Measurements from ENCODE around the gene CCDC63. TPM values are rescaled to one million over a fixed set of nuclear protein-coding genes. Genes with fewer than 3 reads are reported as not detected.

Gene CCDC63
- 0.50 TPM for polyA plus RNA-seq (2013, experiment 1 of 2)
- 0.82 TPM for polyA plus RNA-seq (2013, experiment 2 of 2)

DNA sequence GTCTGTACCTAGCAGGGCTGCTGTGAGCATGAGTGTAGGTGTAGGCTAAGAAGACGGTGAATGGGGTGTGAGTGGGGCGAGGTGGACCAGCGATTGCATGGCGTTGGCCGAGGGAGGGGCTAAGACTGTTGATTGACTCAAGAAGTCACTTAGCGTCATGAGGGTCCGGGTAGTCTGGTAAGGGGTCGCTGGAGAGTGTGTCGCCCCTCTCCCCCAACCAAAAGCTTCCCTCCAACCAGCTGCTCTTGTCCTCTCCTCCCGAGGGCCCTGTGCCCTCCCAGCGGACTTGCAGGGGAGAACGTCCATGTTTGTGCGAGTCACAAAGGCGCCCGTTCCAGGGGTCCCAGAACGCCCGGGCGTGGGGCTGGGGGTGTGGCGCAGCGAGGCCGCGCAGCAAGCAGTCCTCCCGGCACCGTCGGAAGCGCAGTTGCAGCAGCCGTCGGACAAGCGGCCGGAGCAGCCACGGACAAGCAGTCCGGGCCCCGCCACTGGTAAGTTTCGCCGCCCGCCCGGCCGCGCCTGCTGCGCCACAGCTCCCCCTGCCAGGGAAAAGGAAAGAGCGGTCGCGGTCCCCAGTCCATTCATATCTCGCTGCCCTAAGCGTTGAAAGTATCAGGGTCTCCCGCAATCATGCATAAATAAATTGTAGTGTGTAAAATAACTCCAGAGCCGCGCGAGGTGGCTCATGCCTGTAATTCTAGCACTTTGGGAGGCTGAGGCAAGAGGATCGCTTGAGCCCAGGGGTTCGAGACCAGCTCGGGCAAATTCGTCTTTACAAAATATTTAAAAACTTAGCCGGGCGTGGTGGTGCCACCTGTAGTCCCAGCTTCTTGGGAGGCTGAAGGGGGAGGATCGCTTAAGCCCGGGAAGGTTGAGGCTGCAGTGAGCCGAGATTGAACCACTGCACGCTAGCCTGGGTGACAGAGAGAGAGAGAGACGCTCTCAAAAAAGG is at the start of gene CCDC63:
Gene CCDC63 (plus strand): TSS at position 373 of the 952 bp plus-strand sequence. CDS start 5,968 bp downstream, outside the sequence.
- WGBS: 16% methylated on average over 60 of the region's 60 CpGs
- peak within 1 kb of the TSS; percentile 53; the same call in 1 of the 2 replicates for H3K27ac ChIP-seq (ENCODE audit: low read depth, low read length)
- H3K4me1 ChIP-seq (ENCODE audit: insufficient read depth, low read length): peaks cover 2% of the 10 kb centered on the region; the same call in 1 of the 2 replicates
- no peaks in the 10 kb centered on the region for H3K36me3 ChIP-seq (ENCODE audit: insufficient read depth, low read length)
- peak within 1 kb of the TSS; percentile 64 for H3K4me3 ChIP-seq (ENCODE audit: low read length)
- H3K9me3 ChIP-seq (ENCODE audit: insufficient read depth, low read depth, low read length): no peaks in the 10 kb centered on the region
- H3K9ac ChIP-seq (ENCODE audit: low read depth, low read length): peak within 1 kb of the TSS; percentile 68
- no peaks in the 10 kb centered on the region for H3K27me3 ChIP-seq (ENCODE audit: insufficient read depth, low read length)

DNA sequence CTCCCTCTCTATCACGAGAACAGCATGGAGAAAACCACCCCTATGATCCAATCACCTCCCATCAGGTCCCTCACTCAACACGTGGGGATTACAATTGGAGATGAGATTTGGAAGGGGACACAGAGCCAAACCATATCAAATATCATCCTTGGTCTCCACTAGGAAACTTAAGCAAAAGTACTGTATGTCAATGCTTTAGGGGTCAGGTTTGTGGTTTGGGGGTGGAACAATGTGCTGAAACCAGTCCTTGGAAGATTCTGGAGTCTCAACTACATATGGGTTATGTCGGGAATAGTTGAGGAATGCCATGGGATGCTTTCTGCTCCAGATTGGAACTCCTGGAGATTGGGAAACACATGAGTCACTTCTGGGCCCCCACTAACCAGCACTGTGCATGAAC is 48.3 kb upstream of the CCDC63 start:
- WGBS: 89% methylated on average over 3 of the region's 3 CpGs
- Histone ChIP-seq H3K4me1 (ENCODE audit: insufficient read depth, low read length) (no peaks in the 10 kb centered on the region), H3K9me3 (ENCODE audit: insufficient read depth, low read depth, low read length) (peaks cover 4% of the 10 kb centered on the region; the same call in 1 of the 2 replicates), H3K36me3 (ENCODE audit: insufficient read depth, low read length) (no peaks in the 10 kb centered on the region), H3K9ac (ENCODE audit: low read depth, low read length) (no peak overlapping the region), H3K27me3 (ENCODE audit: insufficient read depth, low read length) (no peaks in the 10 kb centered on the region), H3K27ac (ENCODE audit: low read depth, low read length) (no peak overlapping the region), H3K4me3 (ENCODE audit: low read length) (no peak overlapping the region)

DNA sequence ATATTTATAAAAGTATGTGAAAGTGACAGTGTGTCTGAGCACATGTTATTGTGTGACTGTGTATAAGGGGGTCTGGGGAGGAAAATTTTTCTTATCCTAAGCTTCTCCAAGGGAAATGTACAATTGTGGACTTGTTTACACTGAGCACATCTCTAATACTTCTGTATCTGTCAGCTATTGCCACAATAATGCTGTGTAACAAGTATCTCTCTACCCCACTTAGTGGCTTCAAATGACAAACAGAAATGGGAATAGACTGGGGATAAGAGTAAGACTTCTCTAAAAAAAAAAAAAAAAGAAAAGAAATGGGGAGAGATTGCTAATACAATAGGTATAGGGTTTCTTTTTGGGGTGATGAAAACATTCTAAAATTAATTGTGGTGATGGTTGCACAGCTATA is 44.3 kb upstream of the CCDC63 start:
- no peak overlapping the region for H3K9ac ChIP-seq (ENCODE audit: low read depth, low read length)
- no peaks in the 10 kb centered on the region for H3K36me3 ChIP-seq (ENCODE audit: insufficient read depth, low read length)
- H3K27me3 ChIP-seq (ENCODE audit: insufficient read depth, low read length): no peaks in the 10 kb centered on the region
- H3K27ac ChIP-seq (ENCODE audit: low read depth, low read length): no peak overlapping the region
- peaks cover 10% of the 10 kb centered on the region; the same call in 1 of the 2 replicates for H3K9me3 ChIP-seq (ENCODE audit: insufficient read depth, low read depth, low read length)
- H3K4me3 ChIP-seq (ENCODE audit: low read length): no peak overlapping the region
- no peaks in the 10 kb centered on the region; the same call in 1 of the 2 replicates for H3K4me1 ChIP-seq (ENCODE audit: insufficient read depth, low read length)

DNA sequence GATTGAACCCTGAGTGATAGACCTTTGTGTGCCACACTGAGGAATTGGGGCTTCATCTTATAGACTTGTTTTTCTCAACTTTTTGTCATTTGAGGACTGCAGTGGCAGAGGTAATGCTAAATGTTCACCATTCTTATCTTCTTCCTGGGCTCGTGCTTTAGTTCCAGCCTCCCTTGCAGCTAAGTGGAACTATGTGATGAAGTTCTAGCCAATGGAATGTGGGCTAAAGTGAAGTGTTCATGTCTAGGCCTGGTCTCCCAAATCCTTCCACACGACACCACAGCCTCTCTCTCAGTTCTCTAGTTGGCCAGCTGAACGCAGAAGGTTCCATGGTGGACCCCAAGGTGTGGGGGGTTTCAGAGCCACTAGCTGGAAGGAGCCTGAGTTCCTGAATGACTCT is 42.4 kb upstream of the CCDC63 start:
- Histone ChIP-seq H3K4me1 (ENCODE audit: insufficient read depth, low read length) (no peaks in the 10 kb centered on the region; the same call in 1 of the 2 replicates), H3K27me3 (ENCODE audit: insufficient read depth, low read length) (no peaks in the 10 kb centered on the region), H3K9me3 (ENCODE audit: insufficient read depth, low read depth, low read length) (peaks cover 10% of the 10 kb centered on the region; the same call in 1 of the 2 replicates), H3K9ac (ENCODE audit: low read depth, low read length) (no peak overlapping the region), H3K36me3 (ENCODE audit: insufficient read depth, low read length) (no peaks in the 10 kb centered on the region), H3K27ac (ENCODE audit: low read depth, low read length) (no peak overlapping the region), H3K4me3 (ENCODE audit: low read length) (no peak overlapping the region)
- WGBS: 80% methylated on average over 3 of the region's 3 CpGs

DNA sequence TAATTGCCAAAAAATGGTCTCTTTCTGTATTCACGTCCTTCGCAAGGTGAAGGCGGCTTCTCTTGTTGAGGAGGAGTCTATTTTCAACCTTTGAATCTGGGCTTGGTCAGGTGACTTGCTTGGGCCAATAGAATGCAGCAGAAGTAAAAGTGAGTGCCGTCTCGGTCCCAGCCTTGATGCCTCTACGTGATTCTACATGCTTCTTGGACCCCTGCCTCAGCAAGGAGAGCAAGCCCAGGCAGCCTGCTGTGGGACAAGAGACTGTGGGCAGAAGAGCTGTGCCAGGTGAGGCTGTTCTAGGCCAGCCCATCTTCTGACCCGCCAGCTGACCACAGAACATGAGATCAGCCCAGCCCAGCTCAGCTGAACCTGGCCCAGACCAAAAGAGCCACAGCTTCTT is 39.1 kb upstream of the CCDC63 start:
- Histone ChIP-seq H3K9me3 (ENCODE audit: insufficient read depth, low read depth, low read length) (peaks cover 6% of the 10 kb centered on the region; the same call in 1 of the 2 replicates), H3K36me3 (ENCODE audit: insufficient read depth, low read length) (no peaks in the 10 kb centered on the region), H3K4me1 (ENCODE audit: insufficient read depth, low read length) (peaks cover 5% of the 10 kb centered on the region; the same call in 1 of the 2 replicates), H3K4me3 (ENCODE audit: low read length) (no peak overlapping the region), H3K27ac (ENCODE audit: low read depth, low read length) (no peak overlapping the region), H3K9ac (ENCODE audit: low read depth, low read length) (no peak overlapping the region), H3K27me3 (ENCODE audit: insufficient read depth, low read length) (peaks cover 15% of the 10 kb centered on the region)
- WGBS: 79% methylated on average over 7 of the region's 7 CpGs

DNA sequence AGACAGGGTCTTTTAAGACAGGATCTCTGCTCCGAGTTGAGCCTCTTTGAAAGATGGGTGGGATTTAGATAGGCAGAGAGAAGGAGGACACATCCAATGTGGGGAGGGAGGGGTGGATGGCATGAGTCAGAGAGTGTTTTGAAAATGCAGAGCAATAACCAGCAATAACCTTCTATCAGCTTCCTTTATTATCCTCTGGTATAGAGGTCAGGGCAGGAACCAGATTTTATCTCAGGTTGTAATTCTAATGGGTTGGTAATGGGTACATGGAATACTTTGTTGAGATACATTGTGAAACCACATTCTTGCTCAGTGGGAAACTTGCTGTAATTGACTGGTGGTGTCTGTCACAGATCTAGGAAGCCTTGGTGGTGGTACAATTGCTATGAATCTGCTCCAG is 37.6 kb upstream of the CCDC63 start:
- no peak overlapping the region for H3K4me3 ChIP-seq (ENCODE audit: low read length)
- H3K27me3 ChIP-seq (ENCODE audit: insufficient read depth, low read length): peaks cover 30% of the 10 kb centered on the region
- 45% methylated on average over 1 of the region's 1 CpG for WGBS
- 0 out of 2 replicates have a peak, but pooled peaks cover 6% of the 10 kb centered on the region for H3K9me3 ChIP-seq (ENCODE audit: insufficient read depth, low read depth, low read length)
- no peak overlapping the region for H3K9ac ChIP-seq (ENCODE audit: low read depth, low read length)
- H3K4me1 ChIP-seq (ENCODE audit: insufficient read depth, low read length): peaks cover 5% of the 10 kb centered on the region; the same call in 1 of the 2 replicates
- no peaks in the 10 kb centered on the region for H3K36me3 ChIP-seq (ENCODE audit: insufficient read depth, low read length)
- H3K27ac ChIP-seq (ENCODE audit: low read depth, low read length): no peak overlapping the region

DNA sequence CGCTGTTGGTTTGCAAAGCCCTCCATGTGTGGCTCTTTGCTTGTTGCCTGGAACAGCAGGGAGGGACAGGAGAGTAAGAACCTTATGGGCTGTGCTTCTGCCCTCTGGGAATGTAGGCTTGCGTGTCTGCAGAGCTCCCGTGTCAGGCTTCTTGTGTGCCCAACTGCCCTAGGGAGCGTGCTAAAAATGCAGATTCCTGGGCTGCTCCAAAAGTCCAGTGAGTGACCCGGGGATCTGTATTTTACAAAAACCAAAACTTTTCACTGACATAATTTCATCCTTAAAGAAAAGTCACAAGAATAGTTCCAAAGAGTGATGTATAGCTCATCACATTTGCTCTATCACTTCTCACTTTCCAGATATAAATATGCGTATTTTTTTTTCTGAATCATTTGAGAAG is 34.8 kb upstream of the CCDC63 start:
- peaks cover 57% of the 10 kb centered on the region for H3K27me3 ChIP-seq (ENCODE audit: insufficient read depth, low read length)
- H3K4me3 ChIP-seq (ENCODE audit: low read length): no peak overlapping the region
- 56% methylated on average over 6 of the region's 6 CpGs for WGBS
- no peak overlapping the region for H3K27ac ChIP-seq (ENCODE audit: low read depth, low read length)
- no peaks in the 10 kb centered on the region for H3K36me3 ChIP-seq (ENCODE audit: insufficient read depth, low read length)
- no peaks in the 10 kb centered on the region for H3K9me3 ChIP-seq (ENCODE audit: insufficient read depth, low read depth, low read length)
- no peak overlapping the region for H3K9ac ChIP-seq (ENCODE audit: low read depth, low read length)
- peaks cover 18% of the 10 kb centered on the region; the same call in 1 of the 2 replicates for H3K4me1 ChIP-seq (ENCODE audit: insufficient read depth, low read length)

DNA sequence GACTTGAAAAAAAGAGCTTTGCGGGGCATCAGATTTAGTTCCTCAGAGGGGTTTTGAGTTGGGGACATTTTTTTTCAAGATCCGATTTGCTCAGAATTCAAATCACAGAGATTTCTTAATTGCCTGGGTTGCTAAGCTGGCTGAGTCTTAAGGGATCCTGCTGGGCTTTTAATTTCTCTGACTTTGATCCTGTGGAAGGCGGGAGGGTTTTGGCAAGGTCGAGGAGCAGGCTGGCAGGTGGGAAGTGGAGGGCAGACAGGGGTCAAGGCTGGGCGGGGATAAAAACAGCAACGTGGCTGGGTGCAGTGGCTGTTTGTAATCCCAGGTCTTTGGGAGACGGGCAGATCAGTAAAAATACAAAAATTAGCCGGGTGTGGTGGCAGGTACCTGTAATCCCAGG is 33.5 kb upstream of the CCDC63 start:
- H3K4me3 ChIP-seq (ENCODE audit: low read length): no peak overlapping the region
- no peaks in the 10 kb centered on the region for H3K36me3 ChIP-seq (ENCODE audit: insufficient read depth, low read length)
- WGBS: 8% methylated on average over 8 of the region's 8 CpGs
- H3K9me3 ChIP-seq (ENCODE audit: insufficient read depth, low read depth, low read length): no peaks in the 10 kb centered on the region
- H3K27ac ChIP-seq (ENCODE audit: low read depth, low read length): no peak overlapping the region
- no peak overlapping the region for H3K9ac ChIP-seq (ENCODE audit: low read depth, low read length)
- peaks cover 57% of the 10 kb centered on the region for H3K27me3 ChIP-seq (ENCODE audit: insufficient read depth, low read length)
- H3K4me1 ChIP-seq (ENCODE audit: insufficient read depth, low read length): peaks cover 19% of the 10 kb centered on the region; the same call in 1 of the 2 replicates

DNA sequence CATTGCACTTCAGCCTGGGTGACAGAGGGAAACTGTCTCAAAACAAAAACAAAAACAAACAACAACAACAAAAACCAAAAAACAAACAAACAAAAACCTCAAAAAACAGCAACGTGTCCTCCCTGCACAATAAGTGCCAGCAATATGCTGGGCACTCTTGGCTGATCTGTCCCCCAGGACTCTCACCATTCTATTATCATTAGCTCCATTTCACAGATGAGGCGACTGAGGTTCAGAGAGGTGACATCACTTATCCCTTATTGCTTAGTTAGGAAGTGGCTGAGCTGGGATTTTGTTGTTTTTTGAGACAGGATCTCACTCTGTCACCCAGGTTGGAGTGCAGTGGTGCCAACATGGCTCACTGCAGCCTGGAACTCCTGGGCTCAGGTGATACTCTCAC is 33.0 kb upstream of the CCDC63 start:
- Histone ChIP-seq H3K27me3 (ENCODE audit: insufficient read depth, low read length) (peaks cover 57% of the 10 kb centered on the region), H3K27ac (ENCODE audit: low read depth, low read length) (no peak overlapping the region), H3K36me3 (ENCODE audit: insufficient read depth, low read length) (no peaks in the 10 kb centered on the region), H3K9me3 (ENCODE audit: insufficient read depth, low read depth, low read length) (no peaks in the 10 kb centered on the region), H3K4me3 (ENCODE audit: low read length) (no peak overlapping the region), H3K4me1 (ENCODE audit: insufficient read depth, low read length) (peaks cover 19% of the 10 kb centered on the region; the same call in 1 of the 2 replicates), H3K9ac (ENCODE audit: low read depth, low read length) (no peak overlapping the region)
- WGBS: 47% methylated on average over 1 of the region's 2 CpGs

DNA sequence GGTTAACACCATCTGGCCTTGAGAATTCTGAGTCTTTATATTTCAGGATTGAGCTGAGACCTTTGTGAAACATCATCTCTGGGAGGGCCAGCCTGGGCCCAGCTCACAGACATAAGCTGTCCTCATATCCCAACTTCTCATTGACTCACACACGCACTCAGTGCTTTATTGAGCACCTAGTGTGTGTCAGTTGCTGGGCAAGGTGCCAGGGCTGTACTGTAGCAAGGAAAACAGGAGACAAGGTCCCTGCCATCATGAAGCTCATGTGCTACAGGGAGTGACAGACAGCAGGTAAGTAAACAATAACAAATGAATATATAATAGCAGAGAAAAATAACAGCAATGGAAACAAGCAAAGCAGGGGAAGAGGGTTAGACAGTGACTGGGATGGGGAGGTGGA is 30.5 kb upstream of the CCDC63 start:
- Histone ChIP-seq H3K4me1 (ENCODE audit: insufficient read depth, low read length) (peaks cover 19% of the 10 kb centered on the region; the same call in 1 of the 2 replicates), H3K4me3 (ENCODE audit: low read length) (no peak overlapping the region), H3K27ac (ENCODE audit: low read depth, low read length) (no peak overlapping the region), H3K27me3 (ENCODE audit: insufficient read depth, low read length) (peaks cover 56% of the 10 kb centered on the region), H3K9me3 (ENCODE audit: insufficient read depth, low read depth, low read length) (no peaks in the 10 kb centered on the region), H3K9ac (ENCODE audit: low read depth, low read length) (no peak overlapping the region), H3K36me3 (ENCODE audit: insufficient read depth, low read length) (no peaks in the 10 kb centered on the region)
- 81% methylated on average over 1 of the region's 1 CpG for WGBS

DNA sequence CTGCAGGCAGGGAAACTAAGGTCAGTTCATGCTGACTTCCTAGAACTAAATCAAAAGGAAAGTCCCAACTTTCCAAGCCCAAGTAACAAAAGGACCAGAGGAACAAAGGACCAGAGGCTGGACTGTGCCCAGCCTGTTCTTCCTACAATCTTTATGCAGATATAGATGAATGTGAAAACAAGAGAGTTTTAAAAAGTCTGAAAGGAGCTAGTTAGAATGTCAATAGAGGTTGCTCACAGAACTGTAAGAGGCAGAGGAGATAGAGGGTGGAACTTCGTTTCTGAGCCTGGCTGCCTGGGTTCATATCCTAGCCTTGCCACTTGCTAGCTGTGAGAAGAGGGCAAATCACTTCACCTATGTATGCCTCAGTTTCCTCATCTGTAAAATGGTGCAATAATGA is 30.0 kb upstream of the CCDC63 start:
- no peak overlapping the region for H3K4me3 ChIP-seq (ENCODE audit: low read length)
- peaks cover 15% of the 10 kb centered on the region; the same call in 1 of the 2 replicates for H3K4me1 ChIP-seq (ENCODE audit: insufficient read depth, low read length)
- no peak overlapping the region for H3K27ac ChIP-seq (ENCODE audit: low read depth, low read length)
- 8% methylated on average over 1 of the region's 1 CpG for WGBS
- H3K27me3 ChIP-seq (ENCODE audit: insufficient read depth, low read length): peaks cover 51% of the 10 kb centered on the region
- H3K9me3 ChIP-seq (ENCODE audit: insufficient read depth, low read depth, low read length): no peaks in the 10 kb centered on the region
- H3K9ac ChIP-seq (ENCODE audit: low read depth, low read length): no peak overlapping the region
- H3K36me3 ChIP-seq (ENCODE audit: insufficient read depth, low read length): no peaks in the 10 kb centered on the region

Data from HUES64 (cell line).